Testis (tissue), 3 donors: ENCODE measurements around the gene ODAD2. TPM values are rescaled to one million over a fixed set of nuclear protein-coding genes. Genes with fewer than 3 reads are reported as not detected.

Experiments
- DNase-seq: peaks from one replicate; pipeline ENCODE4 v3.0.0-alpha.2; 2019
- H3K27ac ChIP-seq, 2 donors: fragments of 200-600 bp; sonication (generic); one replicate each; pipeline ENCODE4 v1.5.1; 2019
- H3K27me3 ChIP-seq: fragments of 200-600 bp; sonication (generic); one replicate; pipeline ENCODE4 v1.5.1; 2019
- H3K36me3 ChIP-seq: fragments of 200-600 bp; sonication (generic); one replicate; pipeline ENCODE4 v1.5.1; 2017; ENCODE audit warnings: low read depth; ENCODE audit errors: missing control alignments
- H3K4me1 ChIP-seq: fragments of 200-600 bp; sonication (generic); one replicate; pipeline ENCODE4 v1.5.1; 2019
- H3K4me3 ChIP-seq, 2 donors: fragments of 200-600 bp; sonication (generic); one replicate each; pipeline ENCODE4 v1.5.1; 2017 to 2019
- H3K9me3 ChIP-seq: fragments of 200-600 bp; sonication (generic); one replicate; pipeline ENCODE4 v1.5.1; 2017
- CTCF ChIP-seq, 3 experiments: fragments of 450-650 bp in 2 of 3; fragments of 200-600 bp in 1 of 3; sonication (generic) in 1 of 3; IDR thresholded peaks; one replicate each; pipeline ENCODE4 v1.5.1; 2016 to 2019; ENCODE audit warnings: antibody characterized with exemption in 3 of 3, mild to moderate bottlenecking in 2 of 3, moderate library complexity in 1 of 3
- POLR2A ChIP-seq: fragments of 450-650 bp; IDR thresholded peaks from one replicate; pipeline ENCODE4 v1.6.1; 2017; ENCODE audit warnings: antibody characterized with exemption, mild to moderate bottlenecking, moderate library complexity
- WGBS, 2 donors: methylation state at CpG; one replicate each; pipeline ENCODE4 v1.1.5; 2018; 5-methylcytosine and 5-hydroxymethylcytosine counted together
- intact Hi-C: fragments of 100-400 bp; cut with DNase I; formaldehyde crosslinking; loops from one replicate; pipeline ENCODE4 v1.15.1; 2023; ENCODE audit warnings: low total_unique reads
- polyA plus RNA-seq: library from polyadenylated mRNA; stranded (reverse); fragments of 350-450 nt; fragmentation: Illumina TruSeq; extraction: RNeasy Lipid Tissue Mini Kit (QIAGEN cat#74804); gene quantifications from one replicate; pipeline ENCODE4 v1.2.3, GENCODE V29; 2014; ENCODE audit warnings: low read depth, low replicate concordance; ENCODE audit not compliant: insufficient read depth
- total RNA-seq, 2 donors: library from RNA; depleted of rRNA; stranded (reverse); fragments of >200 nt; gene quantifications; one replicate each; pipeline ENCODE4 v1.2.3, GENCODE V29; 2016

ODAD2 gene
- total and polyA plus RNA-seq, 3 donors from 2014 or later: 28.5 to 75.7 (median 38.7) TPM

DNA sequence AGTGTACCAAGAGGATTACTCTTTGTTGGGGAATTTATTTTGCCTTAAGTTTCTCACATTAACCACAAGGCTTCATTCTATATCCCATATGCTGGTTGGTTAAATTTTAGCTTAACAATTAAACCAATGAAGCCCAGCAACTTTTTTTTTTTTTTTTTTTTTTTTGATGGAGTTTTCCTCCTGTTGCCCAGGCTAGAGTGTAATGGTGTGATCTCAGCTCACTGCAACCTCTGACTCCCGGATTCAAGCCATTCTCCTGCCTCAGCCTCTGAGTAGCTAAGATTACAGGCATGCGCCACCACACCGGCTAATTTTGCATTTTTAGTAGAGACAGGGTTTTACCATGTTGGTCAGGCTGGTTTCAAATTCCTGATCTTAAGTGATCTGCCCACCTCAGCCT is 178.2 kb downstream of the ODAD2 start:
- 87 to 100% methylated on average over 3 of the region's 3 CpGs for WGBS, 2 donors
- H3K27me3 ChIP-seq: no peaks in the 10 kb centered on the region
- no peak overlapping the region for H3K4me3 ChIP-seq
- H3K9me3 ChIP-seq: no peaks in the 10 kb centered on the region
- intact Hi-C loops: no loop called here
- TF ChIP-seq POLR2A: no peak
- no peak for TF ChIP-seq CTCF (IDR thresholded peaks at IDR 0.05)
- H3K36me3 ChIP-seq: no peaks in the 10 kb centered on the region
- H3K27ac ChIP-seq: no peak overlapping the region
- DNase-seq: no peak
- no peaks in the 10 kb centered on the region for H3K4me1 ChIP-seq

GRCh38 chr10:27819781-27820531 is 178.9 kb downstream of the ODAD2 start:
- TF ChIP-seq POLR2A: no peak
- no peak for TF ChIP-seq CTCF (IDR thresholded peaks at IDR 0.05)
- DNase-seq: no peak
- H3K4me3 ChIP-seq: no peak overlapping the region
- H3K9me3 ChIP-seq: no peaks in the 10 kb centered on the region
- H3K4me1 ChIP-seq: no peaks in the 10 kb centered on the region
- no peaks in the 10 kb centered on the region for H3K36me3 ChIP-seq
- intact Hi-C loops: no loop called here
- H3K27me3 ChIP-seq: no peaks in the 10 kb centered on the region
- no peak overlapping the region for H3K27ac ChIP-seq
- WGBS, 2 donors: 84 to 88% methylated on average over 9 of the region's 9 CpGs

DNA sequence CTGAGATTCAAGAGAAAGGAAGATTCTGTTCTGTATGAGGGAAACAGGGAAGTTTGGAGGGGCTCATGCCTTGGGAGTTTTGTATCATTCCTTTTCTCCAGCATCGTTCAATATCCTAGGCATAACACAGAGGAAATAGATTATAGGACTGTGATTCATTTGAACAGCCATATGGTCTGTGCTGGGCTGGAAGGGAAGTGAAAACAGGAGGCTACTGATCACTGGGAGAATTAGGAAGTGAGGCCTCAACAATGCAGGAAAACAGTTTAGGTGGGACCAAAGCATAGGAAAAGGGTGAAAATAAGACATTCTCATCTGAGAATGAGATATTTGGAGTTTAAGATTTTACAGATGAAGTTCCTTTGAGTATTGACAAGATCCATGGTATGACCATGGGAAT is 182.6 kb downstream of the ODAD2 start:
- no peak overlapping the region for H3K4me3 ChIP-seq
- no peak overlapping the region for H3K27ac ChIP-seq
- TF ChIP-seq POLR2A (no peak), CTCF (IDR thresholded peaks at IDR 0.05) (no peak)
- intact Hi-C loops: no loop called here
- no peaks in the 10 kb centered on the region for H3K36me3 ChIP-seq
- no peaks in the 10 kb centered on the region for H3K27me3 ChIP-seq
- H3K9me3 ChIP-seq: no peaks in the 10 kb centered on the region
- H3K4me1 ChIP-seq: no peaks in the 10 kb centered on the region
- 85 to 86% methylated on average over 1 of the region's 1 CpG for WGBS, 2 donors
- DNase-seq: no peak

DNA sequence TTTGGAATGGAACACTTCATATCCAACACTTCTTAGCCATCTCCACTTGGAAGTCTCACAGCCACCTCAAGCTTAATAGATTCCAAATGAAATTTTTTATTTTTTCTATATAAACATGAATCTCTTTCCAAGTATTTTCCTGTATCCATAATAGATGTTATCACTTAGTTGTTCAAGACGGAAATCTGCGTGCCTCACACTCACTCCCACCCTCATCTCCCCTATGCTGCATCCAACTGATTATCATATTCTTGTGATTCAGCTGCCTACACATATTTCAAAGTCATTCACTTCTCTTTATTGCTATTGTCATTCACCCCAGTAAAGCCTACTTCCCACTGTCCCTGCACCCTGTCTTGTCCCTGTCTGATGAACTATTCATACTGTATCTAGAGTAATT is 183.0 kb downstream of the ODAD2 start:
- Histone ChIP-seq H3K36me3 (no peaks in the 10 kb centered on the region), H3K27ac (no peak overlapping the region), H3K4me1 (no peaks in the 10 kb centered on the region), H3K4me3 (no peak overlapping the region), H3K9me3 (no peaks in the 10 kb centered on the region), H3K27me3 (no peaks in the 10 kb centered on the region)
- WGBS, 2 donors: 83 to 89% methylated on average over 2 of the region's 2 CpGs
- no peak for DNase-seq
- no peak for TF ChIP-seq CTCF (IDR thresholded peaks at IDR 0.05)
- TF ChIP-seq POLR2A: no peak
- intact Hi-C loops: no loop called here

DNA sequence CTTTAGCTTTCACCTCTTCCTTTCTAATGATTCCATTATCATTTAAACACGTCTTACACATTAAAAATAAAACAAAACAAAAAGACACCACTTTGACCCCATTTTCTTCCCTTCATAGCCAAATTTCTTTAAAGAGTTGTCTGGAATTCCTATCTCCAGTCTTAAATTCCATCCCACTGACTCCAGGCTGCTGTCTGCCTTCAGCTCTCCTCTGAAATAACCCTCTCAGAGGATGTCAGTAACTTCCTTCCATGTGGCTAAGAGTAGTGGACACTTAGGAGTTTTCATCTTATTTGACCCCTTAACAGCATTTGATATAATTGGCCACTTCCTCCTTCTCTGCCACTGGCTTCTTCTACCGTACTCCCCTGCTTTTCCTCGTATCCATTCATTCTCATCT is 183.6 kb downstream of the ODAD2 start:
- DNase-seq: no peak
- intact Hi-C loops: no loop called here
- Histone ChIP-seq H3K4me1 (no peaks in the 10 kb centered on the region), H3K27ac (no peak overlapping the region), H3K4me3 (no peak overlapping the region), H3K36me3 (no peaks in the 10 kb centered on the region), H3K27me3 (no peaks in the 10 kb centered on the region), H3K9me3 (no peaks in the 10 kb centered on the region)
- WGBS, 2 donors: 74 to 82% methylated on average over 3 of the region's 3 CpGs
- TF ChIP-seq CTCF (IDR thresholded peaks at IDR 0.05) (no peak), POLR2A (no peak)
